ENCODE results near the gene MYLK4.

Gene MYLK4

GRCh38 chr6:2653369-2654032 lies 97.2 kb downstream of the MYLK4 start:
- DNase-seq, result no peak

- no peak for DNase-seq
Observed at GRCh38 chr6:2652611-2653010, 98.1 kb downstream of the MYLK4 start.

GRCh38 chr6:2651961-2652360 lies 98.8 kb downstream of the MYLK4 start:
- DNase-seq, result no peak

- DNase-seq, result no peak
Observed at GRCh38 chr6:2651536-2651935, 99.2 kb downstream of the MYLK4 start.

GRCh38 chr6:2646346-2646745 lies 104.4 kb downstream of the MYLK4 start:
- DNase-seq, result no peak

GRCh38 chr6:2643935-2644539 lies 106.7 kb downstream of the MYLK4 start:
- DNase-seq, result no peak

- no peak for DNase-seq
Observed at GRCh38 chr6:2643130-2643529, 107.6 kb downstream of the MYLK4 start.

- no peak for DNase-seq
Observed at GRCh38 chr6:2641044-2641725, 109.5 kb downstream of the MYLK4 start.

- no peak for DNase-seq
Observed at GRCh38 chr6:2640551-2640950, 110.2 kb downstream of the MYLK4 start.

- DNase-seq, result no peak
Observed at GRCh38 chr6:2639896-2640295, 110.8 kb downstream of the MYLK4 start.

GRCh38 chr6:2639167-2639566 lies 111.6 kb downstream of the MYLK4 start:
- no peak for DNase-seq

GRCh38 chr6:2636672-2637071 lies 114.0 kb downstream of the MYLK4 start:
- no peak for DNase-seq

- no peak for DNase-seq
Observed at GRCh38 chr6:2635911-2636310, 114.8 kb downstream of the MYLK4 start.

GRCh38 chr6:2634139-2634964 lies 116.4 kb downstream of the MYLK4 start:
- DNase-seq, result peak; percentile 84

- no peak for DNase-seq
Observed at GRCh38 chr6:2633736-2634135, 117.0 kb downstream of the MYLK4 start.

- DNase-seq, result no peak
Observed at GRCh38 chr6:2632976-2633584, 117.6 kb downstream of the MYLK4 start.

- no peak for DNase-seq
Observed at GRCh38 chr6:2632368-2632767, 118.4 kb downstream of the MYLK4 start.

- DNase-seq, result no peak
Observed at GRCh38 chr6:2630891-2631571, 119.7 kb downstream of the MYLK4 start.

GRCh38 chr6:2630359-2630758 lies 120.4 kb downstream of the MYLK4 start:
- DNase-seq, result no peak

GRCh38 chr6:2626401-2626800 lies 124.3 kb downstream of the MYLK4 start:
- DNase-seq, result no peak

- DNase-seq, result no peak
Observed at GRCh38 chr6:2625581-2625980, 125.1 kb downstream of the MYLK4 start.

- no peak for DNase-seq
Observed at GRCh38 chr6:2624177-2624576, 126.5 kb downstream of the MYLK4 start.

All from DMS153 (cell line).